ENCODE data around the gene TMEM235. TPM values are rescaled to one million over a fixed set of nuclear protein-coding genes. Genes with fewer than 3 reads are reported as not detected.

TMEM235 gene
- total and polyA plus RNA-seq, 4 donors: 0.02 TPM; not detected in 3

DNA sequence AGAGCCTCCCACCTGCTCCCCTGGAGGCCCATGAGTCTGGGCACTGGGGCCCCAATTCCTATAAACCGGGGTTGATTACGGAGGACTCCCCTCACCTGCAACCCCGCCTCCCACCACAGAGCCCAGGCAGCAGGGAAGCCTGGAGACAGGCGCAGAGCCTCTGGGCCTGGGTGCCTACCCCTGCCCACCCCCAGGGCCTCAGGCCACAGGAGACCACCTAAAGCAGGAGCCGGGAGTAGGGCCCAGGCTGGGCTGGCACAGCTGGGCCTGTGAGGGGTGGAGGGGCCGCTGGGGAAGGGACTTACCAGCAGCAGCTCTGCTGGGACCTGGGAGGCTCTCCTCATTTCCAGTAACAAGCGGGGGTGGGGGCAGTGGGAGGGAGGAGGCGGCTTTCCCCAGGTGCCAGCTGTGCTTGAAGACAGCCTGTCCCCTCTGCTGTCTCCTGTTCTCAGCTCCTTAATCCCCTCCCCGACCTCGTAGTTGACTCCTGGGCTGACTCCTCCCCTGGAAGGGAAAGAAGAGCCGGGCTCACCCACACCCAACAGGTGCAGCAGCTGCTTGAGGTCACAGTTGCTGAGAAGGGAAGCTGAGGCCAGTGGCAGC is 46.8 kb downstream of the TMEM235 start:
- Histone ChIP-seq H3K27me3 (ENCODE audit: control insufficient read depth in 4 of 4, insufficient read depth in 4 of 4, low read length in 3 of 4) (no peaks in the 10 kb centered on the region), H3K4me1 (ENCODE audit: control insufficient read depth in 4 of 4, insufficient read depth in 4 of 4, low read length in 3 of 4) (peaks cover 0 to 16% (median 0%) of the 10 kb centered on the region in 4 donors), H3K27ac (ENCODE audit: low read depth in 1 of 2, low read length in 2 of 2) (no peak overlapping the region), H3K4me3 (ENCODE audit: low read depth in 1 of 3, low read length in 3 of 3) (no peak overlapping the region), H3K9ac (ENCODE audit: low read depth in 1 of 2, low read length in 2 of 2) (no peak overlapping the region), H3K36me3 (ENCODE audit: control insufficient read depth in 4 of 4, insufficient read depth in 3 of 4, low read depth in 1 of 4, low read length in 3 of 4) (no peaks in the 10 kb centered on the region), H3K9me3 (ENCODE audit: control insufficient read depth in 4 of 4, low read length in 3 of 4) (no peaks in the 10 kb centered on the region)
- WGBS: 72% methylated on average over 11 of the region's 11 CpGs
- no peak for DNase-seq (ENCODE audit: low spot score)
- TF ChIP-seq, protein P1, sequence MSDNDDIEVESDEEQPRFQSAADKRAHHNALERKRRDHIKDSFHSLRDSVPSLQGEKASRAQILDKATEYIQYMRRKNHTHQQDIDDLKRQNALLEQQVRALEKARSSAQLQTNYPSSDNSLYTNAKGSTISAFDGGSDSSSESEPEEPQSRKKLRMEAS (IDR thresholded peaks at IDR 0.05): no peak
- no peak for TF ChIP-seq RAD21 (IDR thresholded peaks at IDR 0.05)
- TF ChIP-seq, protein P2, sequence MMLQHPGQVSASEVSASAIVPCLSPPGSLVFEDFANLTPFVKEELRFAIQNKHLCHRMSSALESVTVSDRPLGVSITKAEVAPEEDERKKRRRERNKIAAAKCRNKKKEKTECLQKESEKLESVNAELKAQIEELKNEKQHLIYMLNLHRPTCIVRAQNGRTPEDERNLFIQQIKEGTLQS (IDR thresholded peaks at IDR 0.05): no peak
- no peak for TF ChIP-seq HNF4A (conservative IDR thresholded peaks at IDR 0.05)
- TF ChIP-seq, protein P3, sequence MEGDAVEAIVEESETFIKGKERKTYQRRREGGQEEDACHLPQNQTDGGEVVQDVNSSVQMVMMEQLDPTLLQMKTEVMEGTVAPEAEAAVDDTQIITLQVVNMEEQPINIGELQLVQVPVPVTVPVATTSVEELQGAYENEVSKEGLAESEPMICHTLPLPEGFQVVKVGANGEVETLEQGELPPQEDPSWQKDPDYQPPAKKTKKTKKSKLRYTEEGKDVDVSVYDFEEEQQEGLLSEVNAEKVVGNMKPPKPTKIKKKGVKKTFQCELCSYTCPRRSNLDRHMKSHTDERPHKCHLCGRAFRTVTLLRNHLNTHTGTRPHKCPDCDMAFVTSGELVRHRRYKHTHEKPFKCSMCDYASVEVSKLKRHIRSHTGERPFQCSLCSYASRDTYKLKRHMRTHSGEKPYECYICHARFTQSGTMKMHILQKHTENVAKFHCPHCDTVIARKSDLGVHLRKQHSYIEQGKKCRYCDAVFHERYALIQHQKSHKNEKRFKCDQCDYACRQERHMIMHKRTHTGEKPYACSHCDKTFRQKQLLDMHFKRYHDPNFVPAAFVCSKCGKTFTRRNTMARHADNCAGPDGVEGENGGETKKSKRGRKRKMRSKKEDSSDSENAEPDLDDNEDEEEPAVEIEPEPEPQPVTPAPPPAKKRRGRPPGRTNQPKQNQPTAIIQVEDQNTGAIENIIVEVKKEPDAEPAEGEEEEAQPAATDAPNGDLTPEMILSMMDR (IDR thresholded peaks at IDR 0.05; ENCODE audit: low read depth, low read length, missing input control): no peak
- TF ChIP-seq, protein P4, sequence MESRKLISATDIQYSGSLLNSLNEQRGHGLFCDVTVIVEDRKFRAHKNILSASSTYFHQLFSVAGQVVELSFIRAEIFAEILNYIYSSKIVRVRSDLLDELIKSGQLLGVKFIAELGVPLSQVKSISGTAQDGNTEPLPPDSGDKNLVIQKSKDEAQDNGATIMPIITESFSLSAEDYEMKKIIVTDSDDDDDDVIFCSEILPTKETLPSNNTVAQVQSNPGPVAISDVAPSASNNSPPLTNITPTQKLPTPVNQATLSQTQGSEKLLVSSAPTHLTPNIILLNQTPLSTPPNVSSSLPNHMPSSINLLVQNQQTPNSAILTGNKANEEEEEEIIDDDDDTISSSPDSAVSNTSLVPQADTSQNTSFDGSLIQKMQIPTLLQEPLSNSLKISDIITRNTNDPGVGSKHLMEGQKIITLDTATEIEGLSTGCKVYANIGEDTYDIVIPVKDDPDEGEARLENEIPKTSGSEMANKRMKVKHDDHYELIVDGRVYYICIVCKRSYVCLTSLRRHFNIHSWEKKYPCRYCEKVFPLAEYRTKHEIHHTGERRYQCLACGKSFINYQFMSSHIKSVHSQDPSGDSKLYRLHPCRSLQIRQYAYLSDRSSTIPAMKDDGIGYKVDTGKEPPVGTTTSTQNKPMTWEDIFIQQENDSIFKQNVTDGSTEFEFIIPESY (IDR thresholded peaks at IDR 0.05): no peak
- TF ChIP-seq SP1 (IDR thresholded peaks at IDR 0.05): no peak
- TF ChIP-seq HNF4G (IDR thresholded peaks at IDR 0.05): no peak
- no peak for TF ChIP-seq TAF1 (conservative IDR thresholded peaks at IDR 0.05)
- TF ChIP-seq JUND (IDR thresholded peaks at IDR 0.05): no peak
- TF ChIP-seq FOXA2 (IDR thresholded peaks at IDR 0.05): no peak
- TF ChIP-seq NR2F2 (IDR thresholded peaks at IDR 0.05): no peak
- no peak for TF ChIP-seq FOXA1 (IDR thresholded peaks at IDR 0.05)
- TF ChIP-seq, protein P5, sequence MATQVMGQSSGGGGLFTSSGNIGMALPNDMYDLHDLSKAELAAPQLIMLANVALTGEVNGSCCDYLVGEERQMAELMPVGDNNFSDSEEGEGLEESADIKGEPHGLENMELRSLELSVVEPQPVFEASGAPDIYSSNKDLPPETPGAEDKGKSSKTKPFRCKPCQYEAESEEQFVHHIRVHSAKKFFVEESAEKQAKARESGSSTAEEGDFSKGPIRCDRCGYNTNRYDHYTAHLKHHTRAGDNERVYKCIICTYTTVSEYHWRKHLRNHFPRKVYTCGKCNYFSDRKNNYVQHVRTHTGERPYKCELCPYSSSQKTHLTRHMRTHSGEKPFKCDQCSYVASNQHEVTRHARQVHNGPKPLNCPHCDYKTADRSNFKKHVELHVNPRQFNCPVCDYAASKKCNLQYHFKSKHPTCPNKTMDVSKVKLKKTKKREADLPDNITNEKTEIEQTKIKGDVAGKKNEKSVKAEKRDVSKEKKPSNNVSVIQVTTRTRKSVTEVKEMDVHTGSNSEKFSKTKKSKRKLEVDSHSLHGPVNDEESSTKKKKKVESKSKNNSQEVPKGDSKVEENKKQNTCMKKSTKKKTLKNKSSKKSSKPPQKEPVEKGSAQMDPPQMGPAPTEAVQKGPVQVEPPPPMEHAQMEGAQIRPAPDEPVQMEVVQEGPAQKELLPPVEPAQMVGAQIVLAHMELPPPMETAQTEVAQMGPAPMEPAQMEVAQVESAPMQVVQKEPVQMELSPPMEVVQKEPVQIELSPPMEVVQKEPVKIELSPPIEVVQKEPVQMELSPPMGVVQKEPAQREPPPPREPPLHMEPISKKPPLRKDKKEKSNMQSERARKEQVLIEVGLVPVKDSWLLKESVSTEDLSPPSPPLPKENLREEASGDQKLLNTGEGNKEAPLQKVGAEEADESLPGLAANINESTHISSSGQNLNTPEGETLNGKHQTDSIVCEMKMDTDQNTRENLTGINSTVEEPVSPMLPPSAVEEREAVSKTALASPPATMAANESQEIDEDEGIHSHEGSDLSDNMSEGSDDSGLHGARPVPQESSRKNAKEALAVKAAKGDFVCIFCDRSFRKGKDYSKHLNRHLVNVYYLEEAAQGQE (IDR thresholded peaks at IDR 0.05): no peak
- no peak for TF ChIP-seq EGR1 (IDR thresholded peaks at IDR 0.05; ENCODE audit: low read depth in 2 of 2)
- no peak for TF ChIP-seq RXRA (IDR thresholded peaks at IDR 0.05)
- TF ChIP-seq GABPA (IDR thresholded peaks at IDR 0.05 in 1 of 2, conservative IDR thresholded peaks at IDR 0.05 in 1 of 2): no peak
- TF ChIP-seq YY1 (IDR thresholded peaks at IDR 0.05): no peak

Measured in liver (tissue), 9 donors.